Endodermal cell (in vitro differentiated cells): ENCODE data around the gene GLRX3. TPM values are rescaled to one million over a fixed set of nuclear protein-coding genes. Genes with fewer than 3 reads are reported as not detected.

ENCODE experiments used
- DNase-seq: peaks from one replicate; pipeline ENCODE4 v3.0.0-alpha.2; 2017
- H3K27ac ChIP-seq: 2 replicates; pipeline ENCODE4 v1.5.1; 2013; ENCODE audit warnings: mild to moderate bottlenecking, low read depth, low read length, moderate library complexity
- H3K27me3 ChIP-seq: 2 replicates; pipeline ENCODE4 v1.6.1; 2013; ENCODE audit warnings: mild to moderate bottlenecking, low read length, moderate library complexity; ENCODE audit not compliant: insufficient read depth, control insufficient read depth, poor library complexity, severe bottlenecking
- H3K36me3 ChIP-seq: 2 replicates; pipeline ENCODE4 v1.7.0; 2013; ENCODE audit warnings: mild to moderate bottlenecking, low read length, moderate library complexity; ENCODE audit not compliant: control insufficient read depth, insufficient read depth
- H3K4me1 ChIP-seq: one replicate; pipeline ENCODE4 v1.7.0; 2013; ENCODE audit warnings: low read length; ENCODE audit not compliant: control insufficient read depth, insufficient read depth
- H3K4me3 ChIP-seq: 2 replicates; pipeline ENCODE4 v1.5.1; 2013; ENCODE audit warnings: mild to moderate bottlenecking, low read length, moderate library complexity
- H3K9ac ChIP-seq: 2 replicates; pipeline ENCODE4 v1.6.1; 2013; ENCODE audit warnings: mild to moderate bottlenecking, low read length, moderate library complexity; ENCODE audit not compliant: poor library complexity, severe bottlenecking; ENCODE audit errors: extremely low read depth
- H3K9me3 ChIP-seq: 2 replicates; pipeline ENCODE4 v1.6.1; 2013; ENCODE audit warnings: mild to moderate bottlenecking, low read length, moderate library complexity; ENCODE audit not compliant: control insufficient read depth
- H3K27ac Mint-ChIP-seq: 2 replicates; pipeline ENCODE4 v1.8.0; 2020; ENCODE audit warnings: mixed read lengths
- H3K27me3 Mint-ChIP-seq: 2 replicates; pipeline ENCODE4 v1.8.0; 2021; ENCODE audit warnings: mild to moderate bottlenecking, mixed read lengths; ENCODE audit not compliant: insufficient read depth
- H3K36me3 Mint-ChIP-seq: 2 replicates; pipeline ENCODE4 v1.8.0; 2020; ENCODE audit warnings: low read depth, mixed read lengths
- H3K4me1 Mint-ChIP-seq: 2 replicates; pipeline ENCODE4 v1.8.0; 2020; ENCODE audit warnings: mixed read lengths
- H3K4me3 Mint-ChIP-seq: 2 replicates; pipeline ENCODE4 v1.8.0; 2020; ENCODE audit warnings: mild to moderate bottlenecking, moderate library complexity, mixed read lengths
- H3K9me3 Mint-ChIP-seq: 2 replicates; pipeline ENCODE4 v1.8.0; 2020; ENCODE audit warnings: mild to moderate bottlenecking, mixed read lengths
- WGBS, 2 experiments: methylation state at CpG; one replicate each; pipeline versions ENCODE4 v1.1.5 to v1.1.7; 2013; ENCODE audit warnings: missing lambda C conversion rate in 2 of 2, mixed read lengths in 1 of 2; ENCODE audit not compliant: insufficient coverage in 1 of 2, insufficient read length in 1 of 2; 5-methylcytosine and 5-hydroxymethylcytosine counted together
- total RNA-seq, 2 donors: library from RNA; stranded (reverse); fragmentation: NEBNext Ultra II Directional in 1 of 2; extraction: Animal tissue kit (Norgen Biotek cat#: 25700) in 1 of 2; gene quantifications; 2 replicates in 1 of 2; 3 replicates in 1 of 2; pipeline ENCODE4 v1.2.1, GENCODE V29; 2021
- TF ChIP-seq, protein P1 (sequence below): fragments of 200-600 bp; sonication (generic); conservative IDR thresholded peaks from 2 replicates; pipeline ENCODE4 v1.5.0; 2021; ENCODE audit warnings: antibody characterized with exemption, mild to moderate bottlenecking

GLRX3 gene
- total RNA-seq, 2 donors from 2014 or later = 119 to 123 TPM

DNA sequence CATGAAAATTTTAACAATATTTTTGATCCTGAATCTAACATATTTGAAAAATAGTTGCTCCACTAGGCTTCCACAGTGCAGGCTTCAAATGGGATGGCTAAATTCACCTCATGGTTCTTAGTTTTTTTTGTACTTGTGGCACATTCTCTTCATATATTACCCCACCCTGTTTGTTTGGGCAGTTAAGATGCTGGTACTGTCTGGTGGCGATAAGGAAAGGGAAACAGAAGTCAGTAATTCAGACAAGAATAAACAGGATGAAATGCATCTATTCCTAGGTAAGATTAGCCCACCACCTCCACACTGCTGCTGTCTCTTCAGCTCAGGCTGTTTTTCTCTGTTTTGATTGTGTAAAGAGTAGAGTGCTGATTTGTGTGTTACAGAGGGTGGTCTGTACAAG is 44.2 kb downstream of the GLRX3 start:
- peak; percentile 1 for DNase-seq
- Histone ChIP-seq H3K27me3 (no peaks in the 10 kb centered on the region), H3K4me1 (peaks cover 4% of the 10 kb centered on the region), H3K9me3 (no peaks in the 10 kb centered on the region), H3K4me3 (no peak overlapping the region), H3K36me3 (peaks cover 81% of the 10 kb centered on the region), H3K27ac (no peak overlapping the region), H3K9ac (no peak overlapping the region)
- Mint-ChIP-seq H3K9me3 (no peaks in the 10 kb centered on the region), H3K4me1 (peaks cover 2% of the 10 kb centered on the region), H3K36me3 (peaks cover 63% of the 10 kb centered on the region), H3K27ac (no peak overlapping the region), H3K27me3 (no peaks in the 10 kb centered on the region), H3K4me3 (no peak overlapping the region)
- 100% methylated on average over 1 of the region's 1 CpG; no CpG with 5 or more reads in 1 of the 2 experiments for WGBS, 2 experiments
- TF ChIP-seq, protein P1, sequence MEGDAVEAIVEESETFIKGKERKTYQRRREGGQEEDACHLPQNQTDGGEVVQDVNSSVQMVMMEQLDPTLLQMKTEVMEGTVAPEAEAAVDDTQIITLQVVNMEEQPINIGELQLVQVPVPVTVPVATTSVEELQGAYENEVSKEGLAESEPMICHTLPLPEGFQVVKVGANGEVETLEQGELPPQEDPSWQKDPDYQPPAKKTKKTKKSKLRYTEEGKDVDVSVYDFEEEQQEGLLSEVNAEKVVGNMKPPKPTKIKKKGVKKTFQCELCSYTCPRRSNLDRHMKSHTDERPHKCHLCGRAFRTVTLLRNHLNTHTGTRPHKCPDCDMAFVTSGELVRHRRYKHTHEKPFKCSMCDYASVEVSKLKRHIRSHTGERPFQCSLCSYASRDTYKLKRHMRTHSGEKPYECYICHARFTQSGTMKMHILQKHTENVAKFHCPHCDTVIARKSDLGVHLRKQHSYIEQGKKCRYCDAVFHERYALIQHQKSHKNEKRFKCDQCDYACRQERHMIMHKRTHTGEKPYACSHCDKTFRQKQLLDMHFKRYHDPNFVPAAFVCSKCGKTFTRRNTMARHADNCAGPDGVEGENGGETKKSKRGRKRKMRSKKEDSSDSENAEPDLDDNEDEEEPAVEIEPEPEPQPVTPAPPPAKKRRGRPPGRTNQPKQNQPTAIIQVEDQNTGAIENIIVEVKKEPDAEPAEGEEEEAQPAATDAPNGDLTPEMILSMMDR = no peak

DNA sequence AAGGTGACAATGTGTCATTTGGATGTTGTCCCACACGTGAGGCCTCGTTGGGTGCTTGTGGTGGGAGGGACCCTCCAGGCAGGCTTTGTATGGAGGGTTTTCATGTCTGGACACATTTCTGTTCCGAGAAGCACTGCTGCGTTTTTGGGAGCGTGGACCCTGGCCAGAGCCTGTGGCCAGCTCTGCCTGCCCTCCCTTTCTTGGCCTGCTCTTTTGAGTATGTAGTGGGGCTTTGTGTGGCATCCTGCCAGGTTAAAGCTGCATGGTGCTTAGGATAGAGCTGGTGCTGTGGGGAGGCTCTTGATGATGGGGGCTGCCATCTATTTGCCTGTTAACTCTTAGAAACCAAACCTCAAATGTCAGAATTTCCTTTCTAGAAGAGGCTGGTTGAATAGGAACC is 45.7 kb downstream of the GLRX3 start:
- Mint-ChIP-seq H3K4me1 (no peaks in the 10 kb centered on the region), H3K27me3 (no peaks in the 10 kb centered on the region), H3K27ac (no peak overlapping the region), H3K36me3 (peaks cover 69% of the 10 kb centered on the region), H3K9me3 (no peaks in the 10 kb centered on the region), H3K4me3 (no peak overlapping the region)
- Histone ChIP-seq H3K9ac (no peak overlapping the region), H3K36me3 (peaks cover 79% of the 10 kb centered on the region), H3K27ac (no peak overlapping the region), H3K27me3 (no peaks in the 10 kb centered on the region), H3K4me3 (no peak overlapping the region), H3K4me1 (no peaks in the 10 kb centered on the region), H3K9me3 (no peaks in the 10 kb centered on the region)
- peak; percentile 17 for DNase-seq
- TF ChIP-seq, protein P1 = no peak
- WGBS, 2 experiments = 93% methylated on average over 5 of the region's 5 CpGs; no CpG with 5 or more reads in 1 of the 2 experiments

DNA sequence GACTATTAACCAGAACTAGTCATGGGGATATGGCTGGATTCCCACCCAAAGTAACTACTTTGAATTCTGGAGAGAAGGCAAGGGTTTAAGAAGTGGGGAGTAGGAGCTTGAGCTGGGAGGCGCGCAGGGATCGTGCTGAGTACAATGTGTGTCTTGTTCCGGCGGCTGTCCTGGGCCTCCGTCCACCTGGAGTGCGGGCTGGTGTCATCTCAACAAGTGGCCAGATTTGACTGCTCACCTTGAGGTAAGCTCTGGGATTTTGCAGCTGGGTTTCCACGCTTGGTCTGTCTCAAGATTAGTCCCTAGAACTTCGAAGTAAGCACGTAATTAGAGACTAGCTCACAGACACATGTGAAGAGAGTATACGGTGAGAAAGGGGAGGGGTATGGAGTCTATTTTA is 49.4 kb downstream of the GLRX3 start:
- H3K4me1 Mint-ChIP-seq = no peaks in the 10 kb centered on the region
- H3K27me3 ChIP-seq = no peaks in the 10 kb centered on the region
- no peak overlapping the region for H3K27ac ChIP-seq
- TF ChIP-seq, protein P1 = no peak
- H3K4me1 ChIP-seq = no peaks in the 10 kb centered on the region
- peaks cover 3% of the 10 kb centered on the region for H3K9me3 Mint-ChIP-seq
- H3K36me3 Mint-ChIP-seq = peaks cover 74% of the 10 kb centered on the region
- 96 to 98% methylated on average over 9 to 11 of the region's 11 CpGs for WGBS, 2 experiments
- peak overlapping the region; percentile 8 for H3K27ac Mint-ChIP-seq
- no peak for DNase-seq
- H3K27me3 Mint-ChIP-seq = peaks cover 1% of the 10 kb centered on the region
- no peak overlapping the region for H3K4me3 Mint-ChIP-seq
- H3K4me3 ChIP-seq = no peak overlapping the region
- H3K9me3 ChIP-seq = no peaks in the 10 kb centered on the region
- peaks cover 65% of the 10 kb centered on the region for H3K36me3 ChIP-seq
- H3K9ac ChIP-seq = no peak overlapping the region
